Measurements from ENCODE around the gene TNFRSF21.

TNFRSF21 gene

DNA sequence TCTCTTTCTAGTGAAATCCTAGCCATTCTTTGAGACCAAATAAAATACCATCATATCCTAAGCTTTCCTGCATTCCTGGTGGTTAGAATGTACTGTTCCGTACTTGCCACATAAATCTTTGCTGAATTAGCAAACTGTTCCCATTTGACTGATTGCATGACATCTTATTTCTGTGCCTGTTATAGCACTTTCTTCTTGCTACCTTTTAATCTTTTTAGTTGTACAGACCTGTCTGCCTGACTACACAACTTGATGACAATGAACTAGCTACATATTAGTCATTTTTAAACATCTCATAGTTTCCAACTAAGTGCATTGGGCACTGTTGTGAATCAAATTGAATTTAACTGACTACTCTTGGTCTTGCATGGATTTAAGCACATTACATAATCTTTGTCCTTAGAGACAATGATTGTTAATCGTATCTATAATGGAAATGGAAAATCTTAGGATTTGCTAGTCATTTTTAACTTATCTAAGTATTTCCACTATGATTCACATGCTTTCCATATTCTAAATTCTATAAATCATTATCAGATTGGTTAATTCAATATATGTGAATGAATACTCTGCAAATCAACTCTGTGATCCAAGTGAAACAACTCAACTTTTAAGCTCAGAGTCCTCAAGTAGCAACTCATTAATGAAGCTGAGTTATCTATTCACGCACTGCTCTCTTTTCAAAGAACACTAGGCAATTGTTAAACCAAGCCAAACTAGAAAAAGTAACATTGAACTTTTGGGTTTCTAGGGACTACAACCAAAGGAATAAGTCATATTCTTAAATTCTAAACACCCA is 109.0 kb downstream of the TNFRSF21 start:
- TF ChIP-seq, protein P1, sequence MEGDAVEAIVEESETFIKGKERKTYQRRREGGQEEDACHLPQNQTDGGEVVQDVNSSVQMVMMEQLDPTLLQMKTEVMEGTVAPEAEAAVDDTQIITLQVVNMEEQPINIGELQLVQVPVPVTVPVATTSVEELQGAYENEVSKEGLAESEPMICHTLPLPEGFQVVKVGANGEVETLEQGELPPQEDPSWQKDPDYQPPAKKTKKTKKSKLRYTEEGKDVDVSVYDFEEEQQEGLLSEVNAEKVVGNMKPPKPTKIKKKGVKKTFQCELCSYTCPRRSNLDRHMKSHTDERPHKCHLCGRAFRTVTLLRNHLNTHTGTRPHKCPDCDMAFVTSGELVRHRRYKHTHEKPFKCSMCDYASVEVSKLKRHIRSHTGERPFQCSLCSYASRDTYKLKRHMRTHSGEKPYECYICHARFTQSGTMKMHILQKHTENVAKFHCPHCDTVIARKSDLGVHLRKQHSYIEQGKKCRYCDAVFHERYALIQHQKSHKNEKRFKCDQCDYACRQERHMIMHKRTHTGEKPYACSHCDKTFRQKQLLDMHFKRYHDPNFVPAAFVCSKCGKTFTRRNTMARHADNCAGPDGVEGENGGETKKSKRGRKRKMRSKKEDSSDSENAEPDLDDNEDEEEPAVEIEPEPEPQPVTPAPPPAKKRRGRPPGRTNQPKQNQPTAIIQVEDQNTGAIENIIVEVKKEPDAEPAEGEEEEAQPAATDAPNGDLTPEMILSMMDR (IDR thresholded peaks at IDR 0.05; ENCODE audit: extremely low read depth, missing control alignments): no peak

DNA sequence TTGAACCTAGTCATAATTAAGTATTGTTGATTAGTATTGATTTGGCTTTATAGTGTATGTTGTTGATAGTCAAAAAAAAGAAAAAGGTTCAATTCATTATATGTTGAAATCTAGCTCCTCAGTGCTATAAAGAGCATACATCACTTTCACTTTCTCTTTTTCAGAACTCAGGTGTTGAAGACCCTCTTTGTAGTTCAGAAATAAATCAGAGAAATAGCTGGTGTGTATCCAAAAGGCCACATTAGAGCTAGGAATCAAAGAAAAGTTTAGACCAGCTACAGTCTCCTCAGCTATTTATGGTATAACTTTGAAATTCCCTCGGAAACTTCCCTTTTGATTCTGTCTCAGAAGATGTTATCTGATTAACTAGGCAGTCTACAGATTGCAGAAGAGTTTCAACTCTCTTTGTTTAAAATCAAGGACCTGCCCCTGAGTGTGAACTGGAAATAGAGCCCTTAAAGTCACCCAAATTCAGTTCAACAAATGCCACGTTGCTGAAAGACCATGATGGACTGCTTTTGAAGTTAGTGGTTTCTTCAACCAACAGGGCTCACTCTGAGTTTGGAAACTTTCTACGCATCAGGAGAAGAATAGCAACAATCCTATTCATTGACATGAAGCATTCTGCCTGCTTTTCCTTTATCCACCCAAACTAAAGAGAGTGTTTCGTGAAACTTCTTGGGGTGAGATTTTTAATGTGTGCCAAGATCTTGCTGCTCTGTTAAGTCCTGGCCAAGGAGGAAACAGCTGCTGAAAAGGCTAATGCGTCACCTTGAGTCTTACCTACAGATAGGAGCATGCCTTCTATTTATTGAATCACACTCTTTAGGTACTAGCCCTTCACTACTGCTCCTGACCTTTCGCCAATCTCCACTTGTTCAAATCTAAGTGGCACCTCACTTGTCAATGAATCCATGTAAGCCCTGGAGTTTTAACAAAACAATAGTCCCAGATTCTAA is 111.7 kb downstream of the TNFRSF21 start:
- TF ChIP-seq, protein P1 (IDR thresholded peaks at IDR 0.05; ENCODE audit: extremely low read depth, missing control alignments): no peak
- DNase-seq (ENCODE audit: low spot score): no peak

More for the DNA sequence above, 109.0 kb downstream of the TNFRSF21 start:
- no peak for DNase-seq (ENCODE audit: low spot score)

DNA sequence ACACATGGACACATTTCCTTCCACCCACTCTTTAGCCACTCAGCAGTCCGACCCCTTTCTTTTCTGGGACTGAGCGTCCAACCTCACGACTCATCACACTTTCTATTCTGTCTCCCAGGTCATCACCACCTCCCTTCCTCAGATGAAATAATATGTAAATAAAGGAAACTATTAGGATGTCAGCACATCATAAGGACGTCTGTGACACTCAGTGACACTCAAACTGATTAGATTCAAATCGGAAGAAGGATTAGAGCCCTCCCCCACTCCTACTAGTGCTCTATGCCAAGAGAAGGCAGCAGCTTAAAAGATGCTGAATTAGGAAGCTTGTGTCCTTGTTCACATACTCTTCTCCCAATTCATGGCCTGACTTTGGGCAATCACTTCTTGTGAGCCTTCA is 113.6 kb downstream of the TNFRSF21 start:
- TF ChIP-seq, protein P1 (IDR thresholded peaks at IDR 0.05; ENCODE audit: extremely low read depth, missing control alignments): no peak
- DNase-seq (ENCODE audit: low spot score): no peak

DNA sequence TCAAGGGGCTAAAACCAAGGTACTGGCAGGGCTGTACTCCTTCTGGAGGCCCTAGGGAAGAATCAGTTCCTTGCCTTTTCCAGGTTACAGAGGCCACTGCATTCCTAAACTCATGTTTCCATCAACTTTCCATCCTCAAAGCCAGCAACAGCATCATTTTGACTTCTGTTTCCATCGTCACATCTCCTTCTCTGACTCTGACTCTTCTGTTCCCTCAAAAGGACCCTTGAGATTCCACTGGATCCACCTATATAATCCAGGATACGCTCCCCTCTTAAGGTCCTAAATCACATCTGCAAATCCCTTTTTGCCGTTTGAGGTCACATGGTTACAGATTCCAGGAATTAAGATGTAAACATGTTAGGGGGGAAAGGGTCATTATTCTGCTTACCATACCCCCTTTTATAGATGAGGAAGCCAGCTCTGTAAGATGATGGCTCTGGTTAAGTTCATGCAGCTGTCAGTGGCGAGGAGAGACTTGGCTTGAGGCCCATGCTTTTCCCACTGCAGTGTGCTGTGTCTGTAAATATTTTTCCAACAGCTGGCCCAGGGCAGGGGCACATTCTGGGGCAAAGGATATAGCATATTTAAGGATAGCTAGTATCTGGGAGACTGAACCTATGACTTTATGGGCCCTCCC is 114.6 kb downstream of the TNFRSF21 start:
- DNase-seq (ENCODE audit: low spot score): no peak
- TF ChIP-seq, protein P1 (IDR thresholded peaks at IDR 0.05; ENCODE audit: extremely low read depth, missing control alignments): no peak

DNA sequence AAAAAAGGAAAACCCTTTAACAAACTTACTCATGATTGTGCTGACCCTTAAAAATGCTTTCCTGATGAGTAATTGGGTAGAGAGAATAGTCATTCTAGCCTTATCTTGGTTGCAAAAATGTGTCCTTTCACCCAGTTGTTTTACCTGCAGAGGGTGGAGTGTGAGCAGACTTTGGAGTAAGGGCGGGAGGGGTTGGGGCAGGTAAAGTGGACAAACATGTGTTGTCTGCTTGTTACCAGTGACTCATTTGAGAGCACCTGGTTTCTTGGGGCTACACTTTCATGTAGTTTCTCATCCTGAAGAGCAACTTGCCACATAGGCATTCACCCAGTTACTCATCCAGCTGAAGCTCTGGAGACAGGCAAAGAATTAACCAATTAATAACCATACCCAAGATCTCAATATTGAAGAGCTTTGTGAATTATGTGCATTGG is 121.1 kb downstream of the TNFRSF21 start:
- no peak for DNase-seq (ENCODE audit: low spot score)
- TF ChIP-seq, protein P1 (IDR thresholded peaks at IDR 0.05; ENCODE audit: extremely low read depth, missing control alignments): no peak

DNA sequence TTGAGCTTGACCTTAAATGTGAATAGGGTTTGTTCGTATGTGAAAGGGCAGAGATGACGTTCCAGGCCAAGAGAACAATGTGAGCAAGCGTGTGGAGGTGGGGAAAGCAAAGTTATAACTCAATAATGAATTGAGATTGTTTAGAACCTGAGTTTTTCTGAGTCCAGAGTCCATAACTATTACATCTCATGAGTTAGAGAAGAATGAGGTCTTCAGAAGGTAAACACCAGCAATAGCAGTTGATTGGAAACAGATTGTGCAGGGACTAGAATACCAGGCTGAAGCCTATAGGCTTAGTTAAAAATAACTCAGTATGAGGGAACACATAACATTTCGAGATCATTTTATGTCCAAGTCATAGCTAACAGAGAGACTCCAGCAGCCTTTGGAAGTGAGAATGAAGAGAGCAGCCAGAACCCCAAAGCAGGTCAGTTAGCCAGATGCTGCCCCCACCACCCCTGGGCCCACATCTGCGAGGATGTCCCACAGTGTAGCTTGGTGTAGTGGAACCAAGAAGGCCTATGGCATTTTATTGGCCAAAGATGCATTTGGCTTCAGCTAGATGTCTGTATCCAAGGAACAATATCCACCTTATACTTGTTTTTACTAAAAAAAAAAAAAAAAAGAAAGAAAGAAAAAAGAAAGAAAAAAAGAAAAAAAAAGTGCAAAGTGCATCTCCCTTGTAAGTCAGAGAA is 121.7 kb downstream of the TNFRSF21 start:
- TF ChIP-seq, protein P1 (IDR thresholded peaks at IDR 0.05; ENCODE audit: extremely low read depth, missing control alignments): no peak
- no peak for DNase-seq (ENCODE audit: low spot score)
